Endothelial cell (in vitro differentiated cells): ENCODE measurements around the gene RPL7L1. TPM values are rescaled to one million over a fixed set of nuclear protein-coding genes. Genes with fewer than 3 reads are reported as not detected.
"Not testable (repeated sequence)": the region's sequence is repeated elsewhere in the genome, so short reads cannot be mapped to it uniquely, and the experiment has no call there.

Experiments
- DNase-seq: peaks from one replicate; pipeline ENCODE4 v3.0.0; 2021; ENCODE audit warnings: low spot score
- H3K27ac Mint-ChIP-seq: one replicate; pipeline ENCODE4 v1.8.0; 2021; ENCODE audit warnings: mixed read lengths, inconsistent platforms; ENCODE audit not compliant: unreplicated experiment
- H3K27me3 Mint-ChIP-seq: one replicate; pipeline ENCODE4 v1.8.0; 2021; ENCODE audit warnings: mild to moderate bottlenecking, moderate library complexity, mixed read lengths, inconsistent platforms; ENCODE audit not compliant: unreplicated experiment
- H3K36me3 Mint-ChIP-seq: one replicate; pipeline ENCODE4 v1.8.0; 2021; ENCODE audit warnings: mild to moderate bottlenecking, low read depth, mixed read lengths, inconsistent platforms; ENCODE audit not compliant: unreplicated experiment
- H3K4me1 Mint-ChIP-seq: one replicate; pipeline ENCODE4 v1.8.0; 2021; ENCODE audit warnings: mild to moderate bottlenecking, mixed read lengths, inconsistent platforms; ENCODE audit not compliant: unreplicated experiment
- H3K4me3 Mint-ChIP-seq: one replicate; pipeline ENCODE4 v1.8.0; 2021; ENCODE audit warnings: mild to moderate bottlenecking, mixed read lengths, inconsistent platforms; ENCODE audit not compliant: unreplicated experiment
- H3K9me3 Mint-ChIP-seq: one replicate; pipeline ENCODE4 v1.8.0; 2021; ENCODE audit warnings: mixed read lengths, inconsistent platforms; ENCODE audit not compliant: unreplicated experiment
- total RNA-seq: library from RNA; stranded (reverse); fragmentation: NEBNext Ultra II Directional; extraction: Animal tissue kit (Norgen Biotek cat#: 25700); gene quantifications from one replicate; pipeline ENCODE4 v1.2.1, GENCODE V29; 2021; ENCODE audit not compliant: unreplicated experiment
- TF ChIP-seq, protein P1 (sequence below): fragments of 200-600 bp; sonication (generic); IDR thresholded peaks from one replicate; pipeline ENCODE4 v1.5.0; 2021; ENCODE audit warnings: antibody characterized with exemption; ENCODE audit not compliant: unreplicated experiment

RPL7L1 gene
- total RNA-seq, 1 donor from 2014 or later: 58.1 TPM

- Mint-ChIP-seq H3K27ac (peak overlapping the region; percentile 85), H3K36me3 (no peaks in the 10 kb centered on the region), H3K4me1 (peaks cover 25% of the 10 kb centered on the region), H3K27me3 (no peaks in the 10 kb centered on the region), H3K4me3 (no peak overlapping the region), H3K9me3 (no peaks in the 10 kb centered on the region)
- TF ChIP-seq, protein P1, sequence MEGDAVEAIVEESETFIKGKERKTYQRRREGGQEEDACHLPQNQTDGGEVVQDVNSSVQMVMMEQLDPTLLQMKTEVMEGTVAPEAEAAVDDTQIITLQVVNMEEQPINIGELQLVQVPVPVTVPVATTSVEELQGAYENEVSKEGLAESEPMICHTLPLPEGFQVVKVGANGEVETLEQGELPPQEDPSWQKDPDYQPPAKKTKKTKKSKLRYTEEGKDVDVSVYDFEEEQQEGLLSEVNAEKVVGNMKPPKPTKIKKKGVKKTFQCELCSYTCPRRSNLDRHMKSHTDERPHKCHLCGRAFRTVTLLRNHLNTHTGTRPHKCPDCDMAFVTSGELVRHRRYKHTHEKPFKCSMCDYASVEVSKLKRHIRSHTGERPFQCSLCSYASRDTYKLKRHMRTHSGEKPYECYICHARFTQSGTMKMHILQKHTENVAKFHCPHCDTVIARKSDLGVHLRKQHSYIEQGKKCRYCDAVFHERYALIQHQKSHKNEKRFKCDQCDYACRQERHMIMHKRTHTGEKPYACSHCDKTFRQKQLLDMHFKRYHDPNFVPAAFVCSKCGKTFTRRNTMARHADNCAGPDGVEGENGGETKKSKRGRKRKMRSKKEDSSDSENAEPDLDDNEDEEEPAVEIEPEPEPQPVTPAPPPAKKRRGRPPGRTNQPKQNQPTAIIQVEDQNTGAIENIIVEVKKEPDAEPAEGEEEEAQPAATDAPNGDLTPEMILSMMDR: no peak
- DNase-seq: no peak
These were observed 20.5 kb downstream of the RPL7L1 start for GRCh38 chr6:42899871-42900270.

DNA sequence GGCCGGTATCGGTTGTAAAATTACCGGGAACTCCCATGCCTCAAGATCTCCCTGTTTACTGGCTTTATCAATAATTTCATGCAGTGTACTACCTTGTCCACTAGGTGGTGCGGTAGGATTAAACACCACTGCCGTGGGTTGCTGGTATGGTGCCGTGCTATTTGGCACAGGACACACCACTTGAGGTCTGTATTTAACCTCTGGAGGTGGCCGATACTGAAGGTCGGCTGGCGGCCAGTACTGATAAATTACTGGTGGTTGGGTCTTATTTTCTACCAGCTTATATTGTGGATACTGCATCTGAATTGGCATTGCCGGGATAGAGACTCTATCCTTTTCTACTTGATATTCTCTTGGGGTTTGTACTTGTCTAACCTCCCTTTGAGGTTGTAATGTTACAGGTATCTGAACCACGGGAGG, 22.1 kb downstream of the RPL7L1 start:
- H3K36me3 Mint-ChIP-seq: no peaks in the 10 kb centered on the region
- TF ChIP-seq, protein P1: peak; percentile 89
- no peak overlapping the region for H3K27ac Mint-ChIP-seq
- no peaks in the 10 kb centered on the region for H3K9me3 Mint-ChIP-seq
- H3K4me3 Mint-ChIP-seq: no peak overlapping the region
- DNase-seq: peak; percentile 77
- peaks cover 25% of the 10 kb centered on the region for H3K4me1 Mint-ChIP-seq
- no peaks in the 10 kb centered on the region for H3K27me3 Mint-ChIP-seq

DNA sequence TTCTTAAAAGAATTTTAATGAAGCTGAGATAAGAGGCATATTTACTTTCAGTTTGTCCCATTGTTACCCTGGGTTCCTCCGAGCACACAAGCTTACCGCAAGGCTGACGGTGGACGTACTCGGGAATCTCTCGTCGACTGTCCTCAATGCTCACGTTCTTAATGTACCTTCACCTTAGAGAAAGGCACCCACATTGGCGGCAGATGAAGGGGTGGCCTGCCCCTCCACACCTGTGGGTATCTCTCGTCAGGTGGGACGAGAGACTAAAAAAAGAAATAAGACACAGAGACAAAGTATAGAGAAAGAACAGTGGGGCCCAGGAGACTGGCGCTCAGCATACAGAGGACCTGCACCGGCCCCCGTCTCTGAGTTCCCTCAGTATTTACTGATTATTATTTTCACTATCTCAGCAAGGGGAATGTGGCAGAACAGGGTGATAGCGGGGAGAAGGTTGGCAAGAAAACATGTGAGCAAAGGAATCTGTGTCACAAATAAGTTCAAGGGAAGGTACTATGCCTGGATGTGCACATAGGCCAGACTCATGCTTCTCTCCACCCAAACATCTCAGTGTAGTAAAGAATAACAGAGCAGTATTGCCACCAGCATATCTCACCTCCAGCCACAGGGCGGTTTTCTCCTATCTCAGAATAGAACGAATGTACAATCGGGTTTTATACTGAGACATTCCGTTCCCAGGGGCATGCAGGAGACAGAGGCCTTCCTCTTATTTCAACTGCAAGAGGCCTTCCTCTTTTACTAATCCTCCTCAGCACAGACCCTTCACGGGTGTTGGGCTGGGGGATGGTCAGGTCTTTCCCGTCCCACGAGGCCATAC, 23.2 kb downstream of the RPL7L1 start:
- DNase-seq, H3K9me3 Mint-ChIP-seq, H3K4me3 Mint-ChIP-seq, H3K36me3 Mint-ChIP-seq, H3K27me3 Mint-ChIP-seq: not testable (repeated sequence)
- H3K27ac Mint-ChIP-seq: peak overlapping the region; percentile 48
- H3K4me1 Mint-ChIP-seq: peaks cover 25% of the 10 kb centered on the region

- Mint-ChIP-seq H3K9me3 (no peaks in the 10 kb centered on the region), H3K27ac (no peak overlapping the region), H3K4me1 (peaks cover 20% of the 10 kb centered on the region), H3K27me3 (no peaks in the 10 kb centered on the region), H3K36me3 (no peaks in the 10 kb centered on the region), H3K4me3 (no peak overlapping the region)
- DNase-seq: no peak
- TF ChIP-seq, protein P1: no peak
These were observed 25.1 kb downstream of the RPL7L1 start for GRCh38 chr6:42904467-42904866.

DNA sequence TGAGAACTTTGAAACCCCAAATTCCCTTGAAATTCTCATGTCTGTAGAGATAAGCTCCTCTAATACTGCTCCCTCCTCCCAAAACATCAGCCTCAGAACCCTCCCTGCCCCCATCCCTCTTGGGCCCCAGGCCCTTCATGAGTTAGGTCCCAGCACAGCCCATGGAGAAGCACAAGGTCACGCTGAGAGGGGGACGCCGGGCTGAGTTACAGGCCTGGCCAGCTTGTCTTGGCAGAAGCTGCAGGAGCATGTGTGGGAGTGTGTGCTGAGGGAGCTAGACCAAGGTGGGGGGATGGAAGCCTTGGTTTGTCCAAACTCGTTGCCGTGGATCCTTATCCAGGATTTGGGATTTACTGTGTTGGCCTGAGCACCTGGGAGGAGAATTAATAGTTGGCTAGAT, 27.9 kb downstream of the RPL7L1 start:
- no peaks in the 10 kb centered on the region for H3K9me3 Mint-ChIP-seq
- no peaks in the 10 kb centered on the region for H3K36me3 Mint-ChIP-seq
- peaks cover 9% of the 10 kb centered on the region for H3K4me1 Mint-ChIP-seq
- TF ChIP-seq, protein P1: no peak
- DNase-seq: no peak
- no peak overlapping the region for H3K4me3 Mint-ChIP-seq
- H3K27me3 Mint-ChIP-seq: peaks cover 2% of the 10 kb centered on the region
- H3K27ac Mint-ChIP-seq: no peak overlapping the region
